Astrocyte of the spinal cord (primary cell): Measurements from ENCODE around the gene DIMT1.

Source experiments
- DNase-seq: peaks from one replicate; pipeline ENCODE4 v3.0.0; 2011; ENCODE audit warnings: low read depth, low spot score
- H3K4me3 ChIP-seq: 2 replicates; pipeline ENCODE4 v1.5.1; 2011; ENCODE audit warnings: low read depth, mild to moderate bottlenecking, low read length, moderate library complexity
- CTCF ChIP-seq: IDR thresholded peaks from 2 replicates; pipeline ENCODE4 v1.5.1; 2012; ENCODE audit warnings: low read depth, mild to moderate bottlenecking, low read length, inconsistent platforms
- in situ Hi-C: cut with HindIII; loops from 2 replicates; pipeline ENCODE4 v1.10.0; 2017; ENCODE audit warnings: low sequenced_read_pairs

The DIMT1 gene

GRCh38 chr5:62386824-62387223 is 16.9 kb downstream of the DIMT1 start:
- DNase-seq = no peak
- no peak overlapping the region for H3K4me3 ChIP-seq
- in situ Hi-C loops = no loop called here
- no peak for TF ChIP-seq CTCF

GRCh38 chr5:62385816-62386400 is 17.8 kb downstream of the DIMT1 start:
- in situ Hi-C loops = no loop called here
- no peak for DNase-seq
- no peak overlapping the region for H3K4me3 ChIP-seq
- TF ChIP-seq CTCF = no peak

GRCh38 chr5:62385131-62385530 is 18.6 kb downstream of the DIMT1 start:
- TF ChIP-seq CTCF = no peak
- in situ Hi-C loops = no loop called here
- H3K4me3 ChIP-seq = no peak overlapping the region
- DNase-seq = no peak

- no peak for TF ChIP-seq CTCF
- in situ Hi-C loops = no loop called here
- DNase-seq = no peak
- no peak overlapping the region for H3K4me3 ChIP-seq
Observed at GRCh38 chr5:62376064-62376463, 27.6 kb downstream of the DIMT1 start.

GRCh38 chr5:62375627-62376026 is 28.1 kb downstream of the DIMT1 start:
- H3K4me3 ChIP-seq = no peak overlapping the region
- in situ Hi-C loops = no loop called here
- no peak for DNase-seq
- TF ChIP-seq CTCF = no peak

GRCh38 chr5:62374090-62374489 is 29.6 kb downstream of the DIMT1 start:
- no peak for DNase-seq
- no peak overlapping the region for H3K4me3 ChIP-seq
- in situ Hi-C loops = no loop called here
- no peak for TF ChIP-seq CTCF

- no peak for TF ChIP-seq CTCF
Observed at GRCh38 chr5:62373382-62373781, 30.3 kb downstream of the DIMT1 start.

More at GRCh38 chr5:62373382-62373781, 30.3 kb downstream of the DIMT1 start:
- in situ Hi-C loops = no loop called here
- DNase-seq = no peak
- no peak overlapping the region for H3K4me3 ChIP-seq
